ENCODE measurements around the gene EBF3.
A peak's percentile ranks its signal among the peaks of the same experiment; 100 is the strongest.
"Not testable (repeated sequence)": the region's sequence is repeated elsewhere in the genome, so short reads cannot be mapped to it uniquely, and the experiment has no call there.

The EBF3 gene

DNA sequence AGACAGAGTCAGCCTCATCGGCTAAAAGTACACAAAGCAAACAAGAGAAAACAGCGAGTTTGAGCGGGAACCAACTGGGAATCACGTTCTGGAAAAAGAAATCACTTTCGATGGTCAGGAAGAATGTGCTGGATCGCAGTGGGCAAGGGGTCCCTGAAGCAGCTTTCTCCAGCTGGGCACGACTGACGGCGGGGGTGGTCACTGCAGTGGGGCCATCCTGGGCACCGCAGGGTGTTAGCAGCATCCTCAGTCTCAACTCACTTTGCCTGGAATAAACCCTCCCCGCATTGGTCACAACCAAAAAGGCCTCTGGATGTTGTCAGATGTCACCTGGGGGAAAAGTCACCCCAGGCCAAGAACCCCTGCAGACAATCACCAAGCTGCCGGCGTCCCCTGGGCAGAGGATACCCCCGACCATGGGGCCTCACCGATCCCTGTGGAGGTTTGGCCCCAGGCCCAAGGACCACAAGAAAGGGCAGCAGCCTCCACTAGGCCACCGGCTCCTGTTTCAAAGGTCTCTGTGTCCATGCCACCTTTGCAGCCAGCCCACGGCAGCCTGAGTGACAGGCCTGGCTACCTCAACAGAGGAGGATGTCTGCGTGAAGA is 42.9 kb downstream of the EBF3 start:
- DNase-seq: peak in 1 of 42 donors; percentile 0
- intact Hi-C loops (cut with DNase I): no loop called here

- DNase-seq; intact Hi-C loops (cut with DNase I): not testable (repeated sequence)
Observed at GRCh38 chr10:129920187-129920586, 43.9 kb downstream of the EBF3 start.

GRCh38 chr10:129919358-129919757 is 44.7 kb downstream of the EBF3 start:
- intact Hi-C loops (cut with DNase I): no loop called here

GRCh38 chr10:129918836-129919235 is 45.2 kb downstream of the EBF3 start:
- intact Hi-C loops (cut with DNase I): no loop called here
- no peak for DNase-seq

More at GRCh38 chr10:129919358-129919757, 44.7 kb downstream of the EBF3 start:
- DNase-seq: no peak

- intact Hi-C loops (cut with DNase I): no loop called here
- DNase-seq: no peak
Observed at GRCh38 chr10:129918401-129918800, 45.7 kb downstream of the EBF3 start.

DNA sequence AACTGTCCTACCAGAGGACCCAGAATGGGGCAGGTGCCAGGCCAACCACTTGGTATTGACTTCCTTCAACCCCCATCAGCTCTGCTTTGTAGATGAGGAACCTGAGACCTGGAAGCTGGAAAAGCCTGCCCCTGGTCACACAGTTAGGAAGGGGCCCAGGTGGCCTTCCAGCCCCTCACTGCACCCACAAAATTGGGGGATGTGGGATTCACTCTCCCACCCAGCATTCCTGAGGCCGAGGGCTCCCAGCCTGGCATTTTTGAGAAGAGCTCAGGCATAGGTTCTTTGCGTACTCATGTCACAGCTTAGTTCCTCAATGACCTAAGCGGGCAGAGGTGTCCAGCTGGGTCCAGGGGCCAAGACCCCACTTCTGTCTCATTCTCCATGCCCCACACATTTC is 46.1 kb downstream of the EBF3 start:
- intact Hi-C loops (cut with DNase I): no loop called here
- no peak for DNase-seq

DNA sequence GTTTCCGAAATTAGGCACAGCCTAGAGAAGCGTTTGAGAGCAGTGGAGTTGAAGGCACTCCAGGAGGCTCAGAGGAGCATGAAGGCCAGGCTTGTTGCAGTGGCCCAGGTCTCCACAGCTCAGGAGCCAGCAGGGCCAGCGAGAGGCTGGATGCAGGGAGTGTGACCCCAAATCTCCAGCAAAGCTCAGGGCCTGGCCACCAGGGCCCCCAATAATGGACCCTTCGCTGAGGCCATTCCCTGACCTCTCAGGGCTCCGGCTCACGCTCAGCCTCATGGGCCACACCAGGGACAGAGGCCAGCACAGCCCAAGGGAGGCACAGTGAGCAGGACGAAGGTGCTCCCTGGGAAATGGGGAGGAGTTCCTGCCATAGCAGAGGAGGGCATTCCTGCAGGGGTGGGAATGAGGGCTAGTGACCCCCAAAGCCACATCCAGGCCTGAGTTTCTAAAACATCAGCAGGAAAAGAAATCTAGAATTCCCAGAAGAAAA is 47.5 kb downstream of the EBF3 start:
- no peak for DNase-seq
- intact Hi-C loops (cut with DNase I): no loop called here

DNA sequence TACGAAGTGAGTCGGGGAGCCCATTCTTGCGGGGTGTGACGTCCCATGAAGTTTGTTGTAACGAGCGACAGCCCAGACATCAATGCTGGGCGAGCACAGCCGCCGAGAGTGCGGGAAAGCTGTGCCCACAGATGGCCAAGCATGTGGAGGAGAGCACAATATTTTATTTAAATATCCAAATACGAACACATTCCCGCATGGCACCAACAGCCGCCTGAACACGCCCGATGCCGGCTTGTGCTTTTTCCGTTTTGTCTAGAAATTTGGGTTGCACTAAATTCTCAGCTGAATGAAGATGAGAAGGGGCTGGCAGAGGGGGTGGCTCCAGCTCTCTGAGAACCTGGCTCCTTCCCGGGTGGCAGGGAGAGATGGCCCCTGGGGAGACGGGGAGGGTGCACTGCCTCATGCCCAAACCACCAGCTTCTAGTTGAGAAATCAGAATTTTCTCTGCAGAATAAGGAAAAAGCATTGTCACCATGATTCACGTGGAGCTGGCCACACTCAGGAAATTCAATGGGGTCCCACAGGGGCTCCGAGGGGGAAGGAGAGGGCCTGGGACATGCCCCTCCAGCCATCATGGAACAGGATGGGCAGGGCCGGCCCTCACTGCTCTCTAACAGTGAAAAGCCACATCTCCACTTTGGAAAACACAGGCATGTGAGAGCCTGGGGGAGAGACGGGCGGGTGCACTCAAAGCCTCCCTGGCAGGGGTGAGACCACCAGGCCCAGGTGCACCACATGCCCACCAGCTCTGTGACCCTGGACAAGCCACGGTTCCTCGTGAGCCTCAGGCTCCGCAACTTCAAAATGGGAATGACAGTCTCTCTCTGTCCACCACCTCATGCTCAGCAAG is 48.3 kb downstream of the EBF3 start:
- DNase-seq: peak in 2 of 42 donors; percentile 1 to 2
- intact Hi-C loops (cut with DNase I): no loop called here

- DNase-seq: peak in 1 of 42 donors; percentile 1
- intact Hi-C loops (cut with DNase I): no loop called here
Observed at GRCh38 chr10:129914960-129915359, 49.1 kb downstream of the EBF3 start.

- intact Hi-C loops (cut with DNase I): no loop called here
- peak in 1 of 42 donors; percentile 7 for DNase-seq
Observed at GRCh38 chr10:129914153-129914855, 49.8 kb downstream of the EBF3 start.

- peak in 1 of 42 donors; percentile 3 for DNase-seq
Observed at GRCh38 chr10:129912986-129913695, 50.9 kb downstream of the EBF3 start.

GRCh38 chr10:129912166-129912917 is 51.7 kb downstream of the EBF3 start:
- DNase-seq: peak in 1 of 42 donors; percentile 1
- intact Hi-C loops (cut with DNase I): no loop called here

More at GRCh38 chr10:129912986-129913695, 50.9 kb downstream of the EBF3 start:
- intact Hi-C loops (cut with DNase I): no loop called here

DNA sequence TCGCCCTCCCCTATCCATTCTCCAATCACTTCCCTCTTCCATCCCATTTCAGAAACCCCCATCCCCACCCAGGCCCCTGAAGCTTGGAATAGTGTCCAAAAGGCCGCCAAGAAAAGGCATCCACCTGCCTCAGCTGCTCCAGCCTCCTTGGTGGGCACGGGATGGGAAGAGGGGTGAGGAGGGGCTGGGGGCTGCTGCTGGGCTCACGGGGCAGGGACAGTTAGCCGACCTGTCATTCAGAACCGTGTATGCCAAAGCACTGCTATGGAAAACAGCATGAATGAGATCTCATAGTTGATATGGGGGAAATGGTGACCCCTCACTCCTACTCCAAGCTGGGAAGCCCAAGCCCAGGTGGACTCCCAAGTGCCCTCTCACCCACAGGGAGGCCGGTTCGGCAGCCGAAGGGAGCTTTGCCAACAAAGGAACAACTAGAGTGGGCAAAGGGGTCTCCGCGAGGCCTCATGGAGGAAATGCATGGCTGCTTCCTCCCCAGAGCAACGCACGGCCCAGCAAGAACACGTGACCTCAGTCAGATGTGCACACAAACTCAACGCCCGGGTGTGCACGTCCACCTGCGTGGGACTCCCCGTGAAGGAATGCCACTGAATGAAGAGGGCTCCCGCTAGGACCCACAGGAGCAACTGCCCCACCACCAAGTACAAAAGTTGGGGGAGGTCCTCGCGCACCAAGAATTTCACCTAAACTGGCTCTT is 52.5 kb downstream of the EBF3 start:
- intact Hi-C loops (cut with DNase I): no loop called here
- peak in 2 of 42 donors; percentile 1 to 7 for DNase-seq

GRCh38 chr10:129910861-129911260 is 53.2 kb downstream of the EBF3 start:
- intact Hi-C loops (cut with DNase I): no loop called here
- peak in 1 of 42 donors; percentile 22 for DNase-seq

DNA sequence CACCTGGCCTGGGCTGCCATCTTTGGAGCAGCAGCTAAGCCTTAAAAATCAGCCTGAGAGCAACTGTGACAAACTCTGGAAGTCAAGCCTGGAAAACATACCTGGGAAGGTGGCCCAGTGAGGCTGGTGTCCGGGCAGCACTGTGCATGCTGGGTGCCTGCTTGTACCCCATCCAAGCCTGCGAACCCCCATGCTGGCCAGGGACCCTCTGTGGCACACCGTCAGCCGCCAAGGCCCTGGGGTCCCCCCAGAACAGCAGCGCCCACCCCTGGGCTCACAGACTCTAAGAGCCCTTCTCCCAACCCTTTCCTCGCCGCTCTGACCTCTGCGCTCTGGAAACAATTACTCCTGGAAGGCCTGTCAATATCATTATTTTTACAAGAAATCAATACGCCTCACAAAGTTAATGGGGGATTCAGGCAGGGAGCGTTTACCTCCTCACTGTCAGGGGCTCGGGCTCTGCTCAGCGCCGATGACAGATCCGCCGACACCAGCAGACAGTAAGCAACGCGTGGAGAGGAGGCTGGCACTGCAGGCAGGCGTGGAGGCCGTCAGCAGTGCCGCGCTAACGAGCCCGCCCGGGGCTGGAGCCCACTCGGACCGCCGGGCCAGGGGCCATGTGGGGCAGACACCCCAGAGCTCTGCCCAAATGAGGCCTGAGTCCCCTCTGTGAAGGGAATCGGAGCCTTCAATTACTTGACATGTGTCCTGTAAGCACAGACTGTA is 54.4 kb downstream of the EBF3 start:
- intact Hi-C loops (cut with DNase I): no loop called here
- DNase-seq: no peak

DNA sequence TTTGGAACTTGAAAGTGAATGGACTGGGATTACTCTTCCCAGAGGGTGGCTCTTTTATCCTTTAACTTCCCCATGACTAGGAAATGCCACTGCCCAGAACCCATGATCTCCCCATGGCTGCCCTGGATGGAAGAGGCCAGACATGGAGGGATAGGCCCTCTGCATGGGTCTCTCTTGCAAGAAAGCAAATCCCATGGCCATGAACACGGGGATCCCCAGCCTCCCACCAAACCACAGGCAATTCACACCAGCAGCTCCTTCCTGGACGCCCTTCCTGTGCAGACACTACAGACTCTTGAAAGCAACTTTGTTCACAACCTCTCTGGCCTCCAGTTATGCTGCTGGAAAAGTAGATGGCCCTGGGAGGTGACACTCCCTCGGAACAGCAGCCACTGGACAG is 55.0 kb downstream of the EBF3 start:
- DNase-seq: no peak
- intact Hi-C loops (cut with DNase I): no loop called here

GRCh38 chr10:129908406-129908805 is 55.7 kb downstream of the EBF3 start:
- intact Hi-C loops (cut with DNase I): no loop called here
- DNase-seq: no peak

All from head of caudate nucleus (tissue), 42 donors.